Measurements from ENCODE around the gene KCP.
"Not testable (repeated sequence)": the region's sequence is repeated elsewhere in the genome, so short reads cannot be mapped to it uniquely, and the experiment has no call there.

Gene KCP

DNA sequence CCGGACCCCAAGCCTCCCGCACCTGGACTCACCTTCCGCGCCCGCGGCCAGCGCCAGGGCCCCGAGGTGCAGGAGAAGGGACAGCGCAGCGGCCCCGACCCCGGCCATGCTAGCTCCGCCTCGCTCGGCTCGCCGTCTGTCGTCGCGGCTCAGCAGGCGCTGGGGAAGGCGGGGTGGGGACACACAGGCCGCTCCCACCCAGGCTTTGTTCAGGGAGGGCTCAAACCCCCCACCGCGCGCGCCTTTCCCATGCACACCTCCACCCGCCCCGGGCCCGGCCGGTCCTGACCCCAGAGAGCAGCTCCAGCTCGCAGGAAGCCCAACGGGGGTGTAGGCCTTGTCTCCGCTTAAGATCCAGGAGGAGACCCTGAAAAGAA lies at the start of gene KCP:
TSS of gene KCP (minus strand) at position 141 of the 377 bp plus-strand sequence. CDS start at position 108, 33 bp downstream.
- DNase-seq: no peak

DNA sequence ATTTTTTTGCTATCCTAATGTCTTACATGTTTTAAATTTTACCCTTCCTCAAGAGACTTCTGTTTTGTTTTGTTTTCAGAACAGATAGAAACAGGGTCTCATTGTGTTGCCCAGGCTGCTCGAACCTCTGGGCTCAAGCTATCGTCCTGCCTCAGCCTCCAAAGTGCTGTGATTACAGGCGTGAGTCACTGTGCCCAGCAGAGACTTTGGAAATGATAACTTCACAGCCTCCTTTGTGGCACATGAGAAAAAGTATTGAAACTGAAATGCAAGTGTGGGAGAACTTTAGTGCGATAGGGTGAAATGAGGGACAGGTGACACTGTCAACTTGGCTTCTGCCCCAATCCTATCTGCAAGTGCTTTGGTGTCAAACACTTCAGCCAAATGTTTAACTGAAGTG lies 48.8 kb upstream of the KCP start:
- DNase-seq: no peak

DNA sequence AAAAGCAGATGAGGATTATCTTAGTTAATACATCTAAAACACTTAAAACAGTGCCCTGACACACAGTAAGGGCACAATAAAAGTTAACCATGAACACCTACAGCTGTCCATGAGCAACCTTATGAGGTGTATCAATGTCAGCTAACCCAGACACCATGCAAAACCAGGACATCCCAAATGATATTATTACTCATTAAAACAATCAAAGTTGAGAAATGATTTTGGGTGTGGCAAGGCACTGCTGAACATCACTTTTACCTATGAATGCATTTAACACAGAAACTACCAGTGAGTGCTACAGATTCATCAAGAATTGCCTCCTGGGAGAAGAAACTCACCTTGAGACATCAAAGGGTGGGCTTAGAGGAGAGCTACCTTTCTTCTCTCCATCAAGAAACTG lies 45.5 kb upstream of the KCP start:
- no peak for DNase-seq

DNA sequence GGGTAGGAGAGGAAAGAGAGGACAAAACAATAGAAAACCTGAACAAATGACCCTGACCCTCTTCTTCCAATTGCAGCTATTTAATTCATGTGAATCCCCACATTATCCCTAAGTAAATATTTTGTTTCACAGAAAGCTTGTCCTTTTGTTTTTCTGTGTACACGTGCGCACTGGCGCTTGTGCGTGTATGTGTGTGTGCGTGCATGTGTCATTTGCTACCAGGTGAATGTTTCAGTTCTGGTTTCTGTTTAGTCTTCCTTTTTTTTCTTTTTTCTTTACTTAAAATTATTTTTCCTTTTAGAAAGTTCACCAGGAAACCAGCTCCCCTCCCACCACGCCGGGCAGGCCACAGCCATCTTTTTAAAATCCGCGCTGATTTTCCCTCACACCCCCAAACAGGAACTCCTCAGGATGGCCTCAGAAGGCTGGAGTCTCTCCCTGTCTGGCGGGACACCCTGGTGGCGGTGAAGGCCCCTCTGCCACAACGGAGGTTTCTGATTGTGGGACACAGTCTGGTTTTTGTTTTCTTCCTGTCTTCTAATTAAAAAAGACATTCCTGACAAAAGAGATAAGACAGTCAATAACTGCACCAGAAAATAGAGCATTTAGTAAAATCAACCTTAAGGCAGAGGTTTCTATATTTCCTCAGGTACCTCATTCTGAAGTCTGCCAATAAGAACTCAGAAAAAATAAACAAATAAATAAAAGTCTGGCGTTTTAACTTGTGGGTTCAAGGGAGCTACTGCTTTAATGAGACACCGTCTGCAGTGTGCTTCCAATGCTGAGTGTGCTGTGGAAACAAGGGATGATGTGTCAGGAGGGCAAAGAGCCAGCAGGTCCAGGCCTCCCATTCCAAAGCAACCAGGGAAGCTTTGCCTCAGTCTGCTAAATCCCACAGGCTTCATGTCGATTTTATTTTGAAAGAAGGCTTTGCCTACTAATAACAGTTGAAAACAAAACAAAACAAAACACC lies 44.6 kb upstream of the KCP start:
- peak; percentile 8 for DNase-seq

DNA sequence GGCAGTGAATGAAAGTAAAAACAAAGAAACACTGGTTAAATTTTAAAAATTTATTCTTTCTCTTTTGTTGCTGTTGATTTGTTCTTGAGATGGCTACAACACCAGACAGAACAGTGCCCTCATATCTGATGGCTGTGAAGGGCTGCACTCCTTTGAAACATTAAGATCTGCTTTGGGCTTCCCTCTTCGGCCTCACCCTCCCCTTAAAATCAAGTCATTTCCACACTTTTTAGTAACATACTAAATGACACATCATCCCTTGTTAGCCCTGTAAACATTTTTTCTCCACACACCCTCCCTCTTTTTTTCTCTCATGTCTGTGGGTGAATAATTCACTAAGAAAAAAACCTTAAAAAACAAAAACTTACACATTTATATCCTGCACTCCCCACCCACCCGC lies 43.6 kb upstream of the KCP start:
- no peak for DNase-seq

DNA sequence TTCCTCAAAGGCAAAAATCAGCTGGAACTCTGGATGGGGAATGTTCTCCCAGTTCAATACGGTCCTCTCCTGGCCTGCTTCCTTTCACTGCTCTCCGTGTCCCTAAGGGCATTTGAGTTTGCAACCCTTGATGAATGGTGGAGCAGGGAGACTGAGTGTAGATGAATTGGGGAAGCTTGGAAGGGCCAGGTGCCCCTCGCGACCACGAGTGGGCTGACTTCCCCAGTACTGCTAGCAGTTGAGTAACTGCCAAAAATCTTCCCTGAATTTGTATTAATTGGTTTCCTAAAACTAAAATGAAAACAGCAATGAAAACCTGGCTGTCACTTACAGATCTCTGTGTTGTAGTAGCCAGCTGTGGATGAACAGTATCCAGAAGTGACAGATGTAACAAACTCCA lies 40.8 kb upstream of the KCP start:
- DNase-seq: no peak

DNA sequence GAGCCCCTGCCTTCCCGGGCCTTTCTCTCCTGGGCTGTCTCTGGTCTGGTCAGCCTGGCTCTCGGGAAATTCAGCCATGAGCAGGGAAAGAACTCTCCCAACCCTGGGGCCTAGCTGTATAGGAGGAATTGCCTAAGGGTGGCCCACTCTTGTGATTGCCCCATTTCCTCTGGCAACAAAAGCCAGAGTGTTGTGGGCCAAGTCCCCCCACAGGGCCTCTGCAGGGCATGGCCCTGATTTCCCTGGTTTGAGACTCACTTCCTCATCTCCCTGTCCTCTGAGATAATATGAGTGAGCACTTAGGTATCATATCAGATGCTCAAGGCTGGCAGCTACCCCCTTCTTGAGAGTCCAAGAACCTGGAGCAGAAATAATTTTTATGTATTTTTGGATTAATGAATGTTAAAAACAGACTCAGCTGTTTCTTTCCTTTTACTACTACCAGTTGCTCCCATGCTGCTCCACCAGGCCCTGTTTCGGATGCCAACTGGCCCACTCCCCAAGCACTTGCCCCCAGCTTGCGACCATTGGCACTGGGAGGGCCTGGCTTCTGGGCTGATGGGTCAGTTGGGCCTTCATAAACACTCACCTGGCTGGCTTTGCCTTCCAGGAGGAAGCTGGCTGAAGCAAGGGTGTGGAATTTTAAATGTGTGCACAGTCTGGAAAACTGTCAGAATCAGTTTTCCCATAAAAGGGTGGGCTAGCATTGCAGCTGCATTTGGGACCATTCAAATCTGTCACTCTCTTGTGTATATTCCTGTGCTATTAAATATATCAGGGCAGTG lies 38.7 kb upstream of the KCP start:
- no peak for DNase-seq

DNA sequence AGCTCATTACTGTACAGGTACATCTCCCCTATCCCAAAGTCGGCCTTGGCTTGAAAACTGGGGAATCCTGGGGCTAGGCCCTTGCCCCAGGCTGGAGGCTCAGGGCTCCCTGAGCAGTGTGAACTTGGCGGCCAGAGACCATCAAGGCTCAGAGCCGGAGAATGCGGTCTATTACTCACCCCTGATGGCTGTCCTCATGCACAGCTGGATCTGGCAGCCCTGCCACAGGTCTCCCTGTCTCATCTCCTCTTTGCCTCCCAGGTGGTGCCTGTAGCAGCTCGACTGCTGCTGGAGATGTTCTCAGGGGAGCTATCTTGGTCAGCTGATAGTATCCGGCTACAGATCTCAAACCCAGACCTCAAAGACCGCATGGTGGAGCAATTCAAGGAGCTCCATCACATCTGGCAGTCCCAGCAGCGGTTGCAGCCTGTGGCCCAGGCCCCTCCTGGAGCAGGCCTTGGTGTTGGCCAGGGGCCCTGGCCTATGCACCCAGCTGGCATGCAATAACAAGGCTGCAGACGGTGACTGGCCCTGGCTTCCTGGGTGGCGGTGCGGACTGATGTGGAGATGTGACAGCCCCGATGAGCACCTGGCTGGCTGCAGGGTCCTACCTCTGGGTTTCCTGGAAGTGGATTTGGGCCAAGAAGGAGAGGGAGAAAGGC lies 37.9 kb upstream of the KCP start:
- no peak for DNase-seq

DNA sequence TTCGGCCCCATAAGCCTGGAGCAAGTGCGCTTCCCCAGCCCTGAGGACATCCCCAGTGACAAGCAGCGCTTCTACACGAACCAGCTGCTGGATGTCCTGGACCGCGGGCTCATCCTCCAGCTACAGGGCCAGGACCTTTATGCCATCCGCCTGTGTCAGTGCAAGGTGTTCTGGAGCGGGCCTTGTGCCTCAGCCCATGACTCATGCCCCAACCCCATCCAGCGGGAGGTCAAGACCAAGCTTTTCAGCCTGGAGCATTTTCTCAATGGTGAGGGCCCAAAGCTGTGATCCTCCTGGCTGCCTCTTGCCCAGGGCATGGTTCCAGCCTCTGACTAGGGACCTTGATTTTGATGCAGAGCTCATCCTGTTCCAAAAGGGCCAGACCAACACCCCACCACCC lies 37.3 kb upstream of the KCP start:
- no peak for DNase-seq

DNA sequence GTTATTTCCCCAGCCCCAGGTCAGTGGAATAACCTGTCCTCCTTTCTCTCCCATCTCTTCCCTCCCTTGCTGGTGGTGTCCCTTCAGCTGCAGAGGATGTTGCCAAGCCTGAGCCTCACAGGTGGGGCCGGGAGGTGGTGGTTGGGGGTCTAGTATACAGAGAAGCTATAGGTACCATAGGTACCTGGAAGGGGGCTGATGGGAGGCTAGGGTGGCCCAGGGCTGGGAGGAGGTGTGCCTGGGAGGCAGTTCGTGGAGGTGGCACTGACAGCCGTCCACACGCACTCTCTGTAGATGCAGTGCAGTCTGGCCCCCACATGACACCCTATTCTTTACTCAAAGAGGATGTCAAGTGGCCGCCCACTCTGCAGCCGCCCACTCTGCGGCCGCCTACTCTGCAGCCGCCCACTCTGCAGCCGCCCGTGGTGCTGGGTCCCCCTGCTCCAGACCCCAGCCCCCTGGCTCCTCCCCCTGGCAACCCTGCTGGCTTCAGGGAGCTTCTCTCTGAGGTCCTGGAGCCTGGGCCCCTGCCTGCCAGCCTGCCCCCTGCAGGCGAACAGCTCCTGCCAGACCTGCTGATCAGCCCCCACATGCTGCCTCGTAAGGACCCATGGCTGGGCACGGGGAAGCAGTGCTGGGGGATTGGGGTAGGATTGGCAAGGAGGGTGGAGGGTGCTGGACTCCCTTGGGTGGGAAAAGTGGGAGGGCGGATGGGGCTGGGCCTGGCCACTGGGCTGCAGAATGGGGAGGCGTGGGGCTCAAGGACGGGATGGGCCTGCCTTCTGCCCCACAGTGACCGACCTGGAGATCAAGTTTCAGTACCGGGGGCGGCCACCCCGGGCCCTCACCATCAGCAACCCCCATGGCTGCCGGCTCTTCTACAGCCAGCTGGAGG lies 36.7 kb upstream of the KCP start:
- DNase-seq: no peak

DNA sequence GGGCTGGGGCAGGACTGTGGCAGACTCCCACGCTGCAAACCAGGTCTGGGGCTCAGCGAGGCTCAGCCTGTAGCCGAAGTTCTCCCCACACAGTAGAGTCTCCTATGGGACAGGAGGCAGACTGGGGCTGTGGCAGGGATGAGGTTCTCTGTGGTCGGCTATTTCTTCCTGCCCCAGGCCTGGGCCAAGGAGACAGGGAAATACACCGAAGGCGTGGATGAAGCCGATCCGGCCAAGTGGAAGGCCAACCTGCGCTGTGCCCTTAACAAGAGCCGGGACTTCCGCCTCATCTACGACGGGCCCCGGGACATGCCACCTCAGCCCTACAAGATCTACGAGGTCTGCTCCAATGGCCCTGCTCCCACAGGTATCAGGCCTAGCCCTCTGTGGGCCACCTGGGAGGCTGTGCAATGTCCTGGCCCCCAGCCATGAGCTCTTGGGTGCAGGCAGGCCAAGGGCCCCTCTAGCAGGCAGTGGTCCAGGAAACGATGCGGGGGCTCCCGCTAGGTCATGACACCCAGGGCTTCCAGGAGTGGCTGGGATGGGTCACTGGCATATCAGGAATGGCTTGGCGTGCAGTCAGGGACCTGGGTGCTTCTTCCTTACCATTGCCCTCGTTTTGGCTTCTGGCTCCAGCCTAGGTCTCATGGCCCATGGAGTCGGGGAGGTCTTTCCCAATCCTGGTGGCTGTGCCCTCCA lies 35.3 kb upstream of the KCP start:
- DNase-seq: no peak

DNA sequence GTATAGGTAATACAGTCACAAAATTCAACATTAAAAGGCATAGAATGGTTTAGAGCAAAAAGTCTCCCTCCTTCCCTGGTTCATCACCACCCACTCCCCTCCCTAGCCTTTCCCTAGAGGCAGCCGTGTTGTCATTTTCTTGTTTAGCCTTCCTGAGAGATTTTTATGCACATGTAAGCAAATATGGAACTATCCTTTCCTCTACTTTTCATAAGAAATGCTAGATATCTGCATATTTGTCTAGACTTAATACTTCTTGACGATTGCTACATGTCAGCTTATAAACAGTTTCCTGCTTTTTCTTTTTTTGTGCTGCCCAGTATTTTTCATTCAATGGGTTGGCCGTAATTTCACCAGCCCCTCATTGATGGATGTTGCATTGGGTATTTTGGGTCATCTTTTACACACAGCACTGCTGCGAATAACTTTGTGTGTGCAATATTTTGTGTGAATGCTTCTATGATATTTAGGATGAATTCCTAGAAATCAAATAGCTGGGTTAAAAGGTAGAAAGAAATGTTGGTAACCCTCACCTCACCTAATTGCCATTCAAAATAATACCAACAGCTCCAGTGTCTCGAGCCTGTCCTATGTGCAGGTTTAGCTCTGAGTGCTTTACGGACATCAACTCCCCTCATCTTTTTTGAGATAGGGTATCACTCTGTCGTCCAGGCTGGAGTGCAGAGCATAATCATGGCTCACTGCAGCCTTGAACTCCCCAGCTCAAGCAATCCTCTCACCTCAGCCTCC lies 34.2 kb upstream of the KCP start:
- no peak for DNase-seq

DNA sequence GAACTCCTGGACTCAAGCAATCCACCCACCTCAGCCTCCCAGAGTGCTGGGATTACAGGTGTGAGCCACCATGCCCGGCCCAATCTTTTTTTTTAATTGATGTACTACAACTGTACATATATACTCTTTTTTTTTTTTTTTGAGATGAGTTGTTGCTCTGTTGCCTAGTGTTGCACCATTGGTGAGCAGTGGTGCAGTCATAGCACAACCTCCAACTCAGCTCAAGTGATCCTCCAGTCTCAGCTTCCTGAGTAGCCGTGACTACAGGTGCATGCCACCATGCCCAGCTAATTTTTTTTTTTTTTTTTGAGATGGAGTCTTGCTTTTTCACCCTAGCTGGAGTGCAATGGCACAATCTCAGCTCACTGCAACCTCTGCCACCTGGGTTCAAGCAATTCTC lies 32.7 kb upstream of the KCP start:
- not testable (repeated sequence) for DNase-seq

DNA sequence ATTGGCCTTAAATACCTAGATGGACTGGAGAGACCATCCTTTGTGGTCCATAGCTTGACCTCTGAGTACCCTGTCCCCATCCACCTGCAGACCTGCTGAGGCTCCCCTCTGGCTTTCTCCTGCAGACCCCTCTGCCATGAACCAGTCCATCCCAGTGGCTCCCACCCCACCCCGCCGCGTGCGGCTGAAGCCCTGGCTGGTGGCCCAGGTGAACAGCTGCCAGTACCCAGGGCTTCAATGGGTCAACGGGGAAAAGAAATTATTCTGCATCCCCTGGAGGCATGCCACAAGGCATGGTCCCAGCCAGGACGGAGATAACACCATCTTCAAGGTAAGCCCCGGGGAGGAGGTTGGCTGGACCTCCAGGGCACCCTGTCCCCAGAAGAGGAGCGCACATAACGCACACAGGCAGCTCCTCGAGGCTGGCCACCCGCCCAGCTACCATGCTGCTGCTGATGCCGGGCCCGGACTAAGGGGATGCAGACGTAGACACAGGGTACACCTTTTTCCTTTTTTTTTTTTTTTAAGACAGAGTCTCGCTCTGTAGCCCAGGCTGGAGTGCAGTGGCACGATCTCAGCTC lies 31.5 kb upstream of the KCP start:
- DNase-seq: no peak

DNA sequence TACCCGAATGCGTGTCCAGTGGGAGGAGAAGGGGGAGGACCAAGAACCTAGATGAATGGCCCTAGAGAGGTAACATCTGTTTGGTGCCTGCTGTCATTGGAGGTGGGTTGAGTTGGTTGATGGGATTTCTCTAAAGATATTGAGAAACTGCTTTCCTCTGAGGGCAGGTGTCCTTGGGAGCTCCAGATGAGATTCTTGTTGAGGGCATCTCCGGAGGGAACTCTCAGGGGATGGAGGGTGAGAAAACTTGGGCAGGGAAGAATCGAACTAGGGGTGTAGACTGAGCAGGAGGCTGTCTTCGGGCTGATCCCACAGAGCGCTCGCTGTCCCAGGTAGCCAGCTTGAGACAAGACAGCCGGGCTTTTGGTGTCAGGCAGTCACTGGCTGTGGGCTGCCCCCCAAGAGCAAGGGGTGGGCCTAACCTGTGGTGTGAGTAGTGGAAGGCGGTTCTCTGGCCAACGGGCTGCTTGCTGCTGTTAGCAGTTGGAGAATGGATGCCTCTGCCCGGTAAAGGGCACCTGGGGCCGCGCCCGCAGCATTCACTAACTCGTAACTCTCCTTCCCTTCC lies 30.9 kb upstream of the KCP start:
- DNase-seq: no peak

DNA sequence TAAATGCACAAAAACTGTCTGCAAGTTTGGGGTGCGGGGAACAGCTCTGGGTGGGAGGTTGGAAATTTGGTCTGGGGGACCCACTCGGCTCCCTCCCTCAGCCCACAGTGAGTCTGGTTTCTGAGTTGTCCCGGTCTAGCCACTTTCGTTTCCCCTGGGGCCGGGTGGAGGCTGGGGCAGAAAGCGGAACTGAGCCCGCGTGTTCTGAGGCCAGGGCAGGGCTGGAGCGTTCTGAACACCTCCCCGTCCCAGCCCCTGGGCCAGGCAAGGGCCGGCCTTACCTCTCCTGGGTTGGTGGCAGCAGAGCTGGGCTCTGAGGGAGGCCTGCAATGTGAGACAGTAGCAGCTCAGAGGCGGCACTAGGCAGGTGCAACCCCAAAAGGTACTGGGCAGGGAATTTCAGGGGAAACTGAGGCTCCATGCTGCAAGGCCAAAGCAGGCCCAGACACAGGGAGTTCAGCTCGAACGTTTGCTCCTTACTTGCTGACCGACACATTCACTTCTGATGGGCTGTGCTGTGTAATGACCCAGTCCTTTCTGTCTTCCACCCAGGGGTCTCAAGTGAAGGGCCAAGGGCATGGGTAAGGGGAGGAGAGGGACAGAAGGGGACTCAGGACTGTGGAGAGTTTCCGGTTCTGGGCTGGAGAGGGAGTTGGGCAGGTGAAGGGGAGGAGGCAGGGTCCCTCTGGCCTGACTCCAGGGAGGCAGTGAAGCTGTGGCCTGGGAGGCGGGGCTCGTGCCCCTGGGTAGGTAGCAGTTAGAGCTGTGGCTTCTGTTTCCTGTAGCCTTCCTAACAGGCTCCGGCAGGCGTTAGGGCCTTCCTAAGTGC lies 30.2 kb upstream of the KCP start:
- no peak for DNase-seq

DNA sequence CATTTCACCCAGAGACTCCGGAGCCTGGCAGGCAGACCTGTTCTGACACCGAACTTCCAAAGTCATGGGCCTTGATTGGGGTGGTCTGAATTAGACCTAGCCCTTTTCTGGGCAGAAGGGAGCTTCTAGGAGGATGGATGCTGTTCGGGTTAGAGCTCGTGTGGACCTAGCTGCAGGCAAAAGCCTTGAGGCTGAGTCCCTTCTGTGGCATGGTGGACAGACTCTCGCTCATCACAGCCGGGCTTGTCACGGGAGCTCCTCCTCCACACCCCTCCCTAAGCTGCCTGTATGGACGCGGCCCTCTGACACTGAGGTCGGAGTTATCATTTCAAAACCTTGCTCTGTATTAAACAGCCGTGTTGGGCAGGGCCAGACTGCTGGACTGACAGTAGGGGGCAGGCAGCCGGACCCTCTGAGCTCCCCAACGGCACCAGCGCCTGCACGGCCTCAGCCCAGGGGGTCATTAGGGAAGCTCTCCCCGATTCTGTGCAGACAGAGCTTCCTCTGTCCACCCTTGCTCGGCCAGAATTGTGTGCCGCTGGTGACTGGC lies 29.4 kb upstream of the KCP start:
- DNase-seq: no peak

DNA sequence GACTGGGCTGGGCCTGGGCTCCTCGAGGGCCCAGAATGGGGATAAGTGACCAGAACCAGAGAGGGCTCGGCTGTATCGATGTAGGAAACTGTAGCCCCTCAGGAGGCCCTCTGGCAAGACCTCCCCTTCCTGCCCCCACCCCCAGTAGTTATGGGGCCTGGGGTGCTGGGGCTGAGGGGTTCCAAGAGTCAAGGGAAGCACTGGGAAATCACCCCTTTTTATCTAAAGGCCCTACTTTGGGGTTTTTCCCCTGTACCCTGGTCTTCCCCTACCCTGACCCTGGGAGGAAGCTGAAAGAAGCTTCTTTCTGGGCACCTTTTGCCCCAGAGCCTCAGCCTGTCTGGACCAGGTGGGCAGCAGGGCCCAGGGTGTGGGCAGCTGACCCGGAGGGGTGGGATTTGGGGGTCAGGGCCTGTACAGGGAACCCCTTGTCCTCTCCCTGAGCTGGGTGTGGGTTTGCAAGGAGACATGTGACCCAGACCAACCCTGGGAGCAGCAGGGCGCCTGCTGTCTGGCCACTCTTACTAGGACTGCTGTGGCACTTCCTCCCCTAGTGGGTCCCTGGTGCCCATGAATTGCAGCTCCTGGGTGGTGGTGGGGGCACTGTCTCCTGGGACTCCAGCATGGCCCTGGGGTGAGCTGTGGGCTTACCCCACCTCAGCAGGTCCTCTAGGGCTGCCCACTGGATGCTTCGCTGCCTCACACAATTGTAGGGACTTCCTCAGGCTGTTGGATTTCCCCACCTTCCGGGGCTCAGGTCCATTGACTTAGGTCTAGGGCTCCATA lies 28.8 kb upstream of the KCP start:
- DNase-seq: no peak
